ENCODE data around the gene SEC23A. TPM values are rescaled to one million over a fixed set of nuclear protein-coding genes. Genes with fewer than 3 reads are reported as not detected.
"Not testable (repeated sequence)": the region's sequence is repeated elsewhere in the genome, so short reads cannot be mapped to it uniquely, and the experiment has no call there.

SEC23A gene
- 86.0 TPM for total RNA-seq
- long read RNA-seq, full-length matches to known transcripts: 53 of 62 reads
- long read RNA-seq, partial matches to known transcripts: 6 of 62 reads
- long read RNA-seq, other reads (novel, unspliced or antisense): 3 of 62 reads

DNA sequence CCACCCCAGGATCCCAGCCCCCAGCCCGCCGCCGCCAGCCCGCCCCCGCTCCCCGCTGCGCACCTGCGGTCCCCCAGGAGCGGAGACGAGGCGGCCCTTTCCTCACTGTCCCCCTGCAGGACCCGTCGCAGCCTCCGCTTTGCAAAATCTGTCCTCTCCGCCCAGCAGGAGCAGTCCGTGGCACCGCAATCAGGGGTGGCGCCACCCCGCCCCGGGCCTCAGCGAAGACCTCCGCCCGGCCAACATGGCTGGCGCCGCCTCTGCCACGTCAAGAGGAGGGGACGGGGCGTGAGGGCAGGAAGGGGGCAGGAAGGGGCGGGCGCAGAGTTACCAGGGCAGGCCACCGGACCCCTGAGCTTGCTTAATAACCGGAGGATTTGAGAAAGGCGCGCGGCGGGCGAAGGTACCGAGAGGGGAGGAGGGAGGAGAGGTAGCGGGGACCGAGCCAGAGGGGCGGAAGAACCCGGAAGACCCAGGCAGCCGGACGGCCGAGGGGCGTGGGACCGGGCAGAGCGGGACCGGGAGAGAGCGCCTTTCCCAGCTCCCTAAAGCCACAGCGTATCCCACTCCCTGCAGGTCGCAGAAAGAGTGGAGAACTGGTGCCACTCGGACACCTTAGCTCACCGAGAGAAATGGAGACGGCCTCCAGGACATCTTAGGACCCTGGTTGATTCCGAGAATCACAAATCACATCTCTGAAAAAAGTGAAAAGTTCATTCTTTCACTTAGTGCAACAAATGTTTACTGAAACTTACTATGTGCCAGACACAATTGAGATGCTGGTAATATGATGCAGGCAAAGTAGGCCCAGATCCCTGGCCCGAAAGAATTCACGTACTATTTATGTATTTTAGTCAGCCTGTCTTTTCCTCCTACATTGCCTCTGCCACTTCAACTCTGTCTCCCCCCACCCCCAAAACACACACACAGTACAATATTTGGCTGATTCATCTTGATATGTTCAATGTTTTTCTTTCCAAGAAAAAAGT, at the start of gene SEC23A:
Gene SEC23A (minus strand): TSS at position 267 of the 989 bp plus-strand sequence. CDS start 7,117 bp downstream, outside the sequence.
- DNase-seq (ENCODE audit: missing footprints) (peak; percentile 97), ATAC-seq (peak; percentile 98)
- intact Hi-C loops (cut with DNase I): loop anchor here (2.0 kb wide), 1 partner anchor 330 kb away; the partner anchor contains the start of gene FBXO33

DNA sequence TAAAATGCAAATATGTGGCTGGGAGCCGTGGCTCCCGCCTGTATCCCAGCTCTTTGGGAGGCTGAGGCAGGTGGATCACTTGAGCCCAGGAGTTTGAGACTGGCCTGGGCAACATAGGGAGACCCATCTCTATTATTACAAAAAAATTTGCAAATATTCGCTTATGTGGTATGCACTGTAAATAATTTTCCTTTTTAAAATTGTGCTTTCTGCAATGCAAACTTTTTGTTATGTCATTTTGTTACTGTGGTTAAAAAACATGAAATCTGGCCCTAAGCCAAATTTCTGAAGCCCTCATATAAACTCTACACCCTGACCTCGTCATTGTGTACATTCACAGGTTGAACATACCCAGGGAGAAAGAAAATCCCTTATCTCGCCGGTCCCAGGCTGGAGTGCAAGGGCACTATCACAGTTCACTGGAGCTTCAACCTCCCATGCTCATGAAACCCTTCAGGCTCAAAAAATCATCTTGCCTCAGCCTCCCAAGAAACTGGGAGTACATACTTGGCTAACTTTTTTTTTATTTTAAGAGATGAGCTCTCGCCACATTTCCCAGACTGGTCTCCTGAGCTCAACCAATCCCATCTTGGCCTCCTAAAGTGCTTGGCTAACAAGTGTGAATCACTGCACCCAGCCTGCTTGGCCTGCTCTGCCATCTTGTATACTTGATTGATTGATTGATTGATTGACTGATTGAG, 42.4 kb upstream of the SEC23A start:
- intact Hi-C loops (cut with DNase I): no loop called here
- ATAC-seq: no peak
- DNase-seq (ENCODE audit: missing footprints): no peak

DNA sequence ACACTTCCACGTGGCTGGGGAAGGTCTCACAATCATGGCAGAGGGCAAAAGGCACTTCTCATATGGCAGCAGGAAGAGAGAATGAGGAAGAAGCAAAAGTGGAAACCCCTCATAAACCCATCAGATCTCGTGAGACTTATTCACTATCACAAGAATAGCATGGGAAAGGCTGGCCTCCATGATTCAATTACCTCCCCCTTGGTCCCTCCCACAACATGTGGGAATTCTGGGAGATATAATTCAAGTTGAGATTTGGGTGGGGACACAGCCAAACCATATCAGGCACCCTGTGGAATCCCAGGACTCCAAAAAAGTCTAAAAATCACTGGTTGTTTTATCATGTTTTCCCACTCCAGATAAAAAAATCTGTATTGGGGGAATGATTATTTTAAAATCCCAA, 40.2 kb upstream of the SEC23A start:
- DNase-seq (ENCODE audit: missing footprints); intact Hi-C loops (cut with DNase I); ATAC-seq: not testable (repeated sequence)

DNA sequence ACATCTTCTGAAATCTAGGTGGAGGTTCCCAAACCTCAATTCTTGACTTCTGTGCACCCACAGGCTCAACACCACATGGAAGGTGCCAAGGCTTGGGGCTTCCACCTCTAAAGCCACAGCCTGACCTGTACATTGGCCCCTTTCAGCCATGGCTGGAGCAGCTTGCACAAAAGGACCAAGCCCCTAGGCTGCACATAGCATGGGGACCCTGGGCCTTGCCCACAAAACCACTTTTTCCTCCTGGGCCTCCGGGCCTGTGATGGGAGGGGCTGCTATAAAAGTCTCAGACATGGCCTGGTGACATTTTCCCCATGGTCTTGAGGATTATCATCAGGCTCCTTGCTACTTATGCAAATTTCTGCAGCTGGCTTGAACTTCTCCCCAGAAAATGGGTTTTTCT, 38.6 kb upstream of the SEC23A start:
- ATAC-seq; intact Hi-C loops (cut with DNase I); DNase-seq (ENCODE audit: missing footprints): not testable (repeated sequence)

DNA sequence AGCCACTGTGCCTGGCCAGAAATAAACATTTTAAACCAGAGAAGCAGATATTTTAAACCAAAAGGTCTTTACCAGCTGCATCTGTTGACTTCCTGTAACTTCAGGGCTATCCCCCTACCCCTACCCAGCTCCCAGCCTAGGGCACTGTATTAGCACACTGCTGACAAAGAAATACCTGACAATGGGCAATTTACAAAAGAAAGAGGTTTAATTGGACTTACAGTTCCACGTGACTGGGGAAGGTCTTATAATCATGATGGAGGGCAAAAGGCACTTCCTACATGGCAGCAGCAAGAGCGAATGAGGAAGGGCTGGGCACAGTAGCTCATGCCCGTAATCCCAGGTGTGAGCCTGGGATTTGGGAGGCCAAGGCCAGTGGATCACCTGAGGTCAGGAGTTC, 37.1 kb upstream of the SEC23A start:
- DNase-seq (ENCODE audit: missing footprints) (no peak), ATAC-seq (no peak)
- intact Hi-C loops (cut with DNase I): no loop called here

DNA sequence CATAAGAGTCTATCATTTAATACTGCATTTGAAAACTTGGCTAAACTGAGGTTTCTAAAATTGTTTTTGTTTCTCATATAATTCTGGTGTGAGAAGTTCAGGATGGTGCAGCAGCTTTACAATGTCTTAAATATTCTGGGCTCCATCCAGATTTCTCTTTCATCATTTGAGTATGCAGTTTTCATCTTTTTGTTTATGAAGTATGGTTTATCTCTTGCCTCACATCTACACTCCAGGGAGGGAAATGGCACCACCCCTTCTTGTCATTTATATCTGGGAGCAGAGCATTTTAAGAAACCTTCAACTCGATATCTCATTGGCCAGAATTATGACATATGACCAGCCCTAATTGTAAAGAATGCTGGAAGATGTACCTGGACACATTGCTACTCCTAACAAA, 35.4 kb upstream of the SEC23A start:
- intact Hi-C loops (cut with DNase I): no loop called here
- ATAC-seq (no peak), DNase-seq (ENCODE audit: missing footprints) (no peak)

DNA sequence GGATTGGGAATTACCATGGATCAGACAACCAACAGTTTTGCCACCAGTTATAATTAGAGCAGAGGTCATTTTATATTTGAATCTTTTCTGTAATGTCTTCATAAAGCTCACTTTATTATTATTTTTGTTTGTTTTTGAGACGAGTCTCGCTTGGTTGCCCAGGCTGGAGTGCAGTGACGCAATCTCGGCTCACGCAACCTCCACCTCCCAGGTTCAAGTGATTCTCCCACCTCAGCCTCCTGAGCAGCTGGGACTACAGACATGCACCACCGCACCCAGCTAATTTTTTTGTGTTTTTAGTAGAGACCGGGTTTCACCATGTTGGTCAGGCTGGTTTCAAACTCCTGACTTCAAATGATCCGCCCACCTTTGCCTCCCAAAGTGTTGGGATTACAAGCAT, 34.8 kb upstream of the SEC23A start:
- DNase-seq (ENCODE audit: missing footprints); ATAC-seq; intact Hi-C loops (cut with DNase I): not testable (repeated sequence)

DNA sequence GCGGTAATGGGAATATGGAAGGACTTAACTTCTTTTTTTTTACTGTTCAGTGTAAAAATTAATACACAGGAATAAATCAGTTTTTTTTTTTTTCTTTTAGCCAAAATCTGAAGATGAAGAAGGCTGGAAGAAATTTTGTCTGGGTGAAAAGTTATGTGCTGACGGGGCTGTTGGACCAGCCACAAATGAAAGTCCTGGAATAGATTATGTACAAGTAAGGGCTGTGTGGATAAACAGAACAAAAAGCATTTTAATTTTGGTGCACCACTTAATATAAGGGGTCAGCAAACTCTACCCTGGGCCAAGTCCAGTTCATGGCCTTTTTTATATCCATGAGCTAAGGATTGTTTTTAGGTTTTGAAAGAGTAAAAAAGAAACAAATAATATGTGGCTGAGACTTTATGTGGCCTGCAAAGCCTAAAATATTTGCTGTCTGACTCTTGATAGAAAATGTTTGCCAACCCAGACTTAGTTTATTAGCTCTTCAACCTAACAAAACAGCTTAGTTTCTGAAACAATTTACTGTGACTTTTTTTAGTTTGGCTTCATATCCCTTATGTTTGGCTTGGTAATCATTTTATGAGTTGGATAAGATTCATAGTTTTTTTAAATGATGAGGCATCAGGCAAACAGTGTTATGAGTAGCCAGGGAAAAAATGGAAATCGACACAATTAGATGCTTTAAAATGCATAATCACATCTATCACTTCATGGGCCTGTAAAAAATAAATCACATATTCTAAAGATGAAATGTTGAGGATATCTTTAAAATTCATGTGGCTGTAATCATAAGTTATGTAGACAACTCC, 19.5 kb upstream of the SEC23A start:
- intact Hi-C loops (cut with DNase I): no loop called here
- ATAC-seq: no peak
- no peak for DNase-seq (ENCODE audit: missing footprints)

DNA sequence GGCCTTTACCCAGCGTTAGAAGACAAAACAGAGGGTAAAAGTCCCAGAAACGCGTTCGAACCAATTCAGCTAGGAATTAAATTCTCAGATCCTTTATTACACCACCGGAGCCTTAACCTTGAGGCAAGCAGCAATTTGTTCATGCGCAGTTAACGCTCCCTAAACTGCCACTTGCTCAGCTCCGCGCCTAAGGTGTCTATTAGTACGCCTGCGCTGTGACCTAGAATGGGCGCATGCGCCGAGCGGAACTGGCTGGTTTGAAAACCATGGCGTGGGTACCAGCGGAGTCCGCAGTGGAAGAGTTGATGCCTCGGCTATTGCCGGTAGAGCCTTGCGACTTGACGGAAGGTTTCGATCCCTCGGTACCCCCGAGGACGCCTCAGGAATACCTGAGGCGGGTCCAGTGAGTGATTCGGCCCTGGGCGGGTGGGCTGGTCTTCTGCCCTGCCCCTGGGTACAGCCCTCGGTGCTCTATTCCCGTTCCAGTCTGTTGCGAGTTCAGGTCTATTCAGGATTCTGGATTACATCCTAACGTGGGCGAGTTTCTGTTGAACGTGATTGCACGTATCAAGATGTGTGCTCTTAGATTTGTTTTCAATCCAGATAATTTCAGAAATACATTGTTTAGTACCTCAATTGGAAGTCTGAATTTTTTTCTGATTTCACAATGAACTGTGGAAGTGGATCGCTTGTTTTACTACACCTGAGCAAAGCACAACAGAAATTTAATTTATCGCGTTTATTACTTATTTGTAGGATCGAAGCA, 11.2 kb upstream of the SEC23A start, which contains the start of gene GEMIN2:
Gene GEMIN2 (plus strand): TSS at position 251 of the 766 bp plus-strand sequence. CDS start 16 bp downstream, at position 267.
- intact Hi-C loops (cut with DNase I): loop anchor here (5.0 kb wide), 3 partner anchors 58 to 253 kb away; partner anchors contain the start of gene TRAPPC6B
- ATAC-seq: peak; percentile 100
- DNase-seq (ENCODE audit: missing footprints): peak; percentile 98

DNA sequence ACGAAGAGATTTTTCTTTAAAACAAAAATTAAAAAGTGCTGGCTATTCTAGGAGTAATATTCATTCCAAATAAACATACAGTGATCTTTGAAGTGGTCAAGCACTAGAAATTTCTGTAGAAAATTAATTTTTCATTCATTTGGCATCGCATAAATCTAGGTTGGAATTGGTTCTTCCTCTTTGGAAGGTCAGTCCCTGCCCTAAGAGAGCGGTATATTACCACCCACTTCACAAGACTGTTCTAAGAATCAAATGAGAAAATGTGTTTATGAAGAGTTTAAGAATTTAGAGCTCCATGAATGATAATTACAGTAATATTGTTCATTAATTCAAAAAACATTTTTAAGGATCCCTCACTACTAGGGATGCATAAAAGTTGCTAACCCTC, 10.6 kb upstream of the SEC23A start:
- no peak for ATAC-seq
- intact Hi-C loops (cut with DNase I): loop anchor here (5.0 kb wide), 3 partner anchors 59 to 254 kb away; partner anchors contain the start of gene TRAPPC6B

DNA sequence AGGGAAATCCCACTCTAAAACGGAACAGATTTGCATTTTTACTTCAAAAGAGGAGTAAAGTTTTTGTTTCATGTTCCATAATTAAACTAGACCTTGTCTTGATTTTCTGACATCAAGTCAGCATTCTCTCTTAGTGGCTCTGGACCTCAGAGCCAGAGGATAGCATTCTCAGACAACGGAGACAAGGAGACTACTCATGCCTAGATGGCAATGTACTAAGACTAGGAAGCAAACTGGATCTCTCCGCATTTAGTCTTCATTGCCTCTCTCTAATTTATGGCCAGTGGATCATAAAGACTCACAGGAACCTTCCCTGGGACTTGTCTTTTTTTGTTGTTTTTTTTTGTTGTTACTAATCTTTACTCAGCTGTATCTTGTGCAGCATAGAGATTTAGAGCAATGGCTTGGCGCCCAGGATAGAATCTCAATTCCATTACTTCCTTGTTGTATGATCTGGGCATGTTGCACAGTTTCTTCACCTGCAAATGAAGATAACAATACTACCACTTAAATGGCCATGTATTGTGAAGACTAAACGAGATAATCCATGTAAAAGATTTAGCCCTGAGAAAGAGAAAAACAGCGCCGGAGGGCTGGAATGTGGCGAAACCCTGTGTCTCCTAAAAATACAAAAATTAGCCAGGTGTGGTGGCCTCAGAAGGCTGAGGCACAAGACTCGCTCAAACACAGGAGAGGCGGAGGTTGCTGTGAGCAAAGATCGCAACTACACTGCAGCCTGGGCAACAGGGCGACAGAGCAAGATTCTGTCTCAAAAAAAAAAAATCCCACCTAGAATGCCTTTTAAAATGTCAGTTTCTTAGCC, 7.1 kb upstream of the SEC23A start:
- no peak for DNase-seq (ENCODE audit: missing footprints)
- ATAC-seq: no peak
- intact Hi-C loops (cut with DNase I): loop anchor here (5.0 kb wide), 3 partner anchors 62 to 257 kb away; partner anchors contain the start of gene TRAPPC6B

More for the DNA sequence above, 10.6 kb upstream of the SEC23A start:
- no peak for DNase-seq (ENCODE audit: missing footprints)

DNA sequence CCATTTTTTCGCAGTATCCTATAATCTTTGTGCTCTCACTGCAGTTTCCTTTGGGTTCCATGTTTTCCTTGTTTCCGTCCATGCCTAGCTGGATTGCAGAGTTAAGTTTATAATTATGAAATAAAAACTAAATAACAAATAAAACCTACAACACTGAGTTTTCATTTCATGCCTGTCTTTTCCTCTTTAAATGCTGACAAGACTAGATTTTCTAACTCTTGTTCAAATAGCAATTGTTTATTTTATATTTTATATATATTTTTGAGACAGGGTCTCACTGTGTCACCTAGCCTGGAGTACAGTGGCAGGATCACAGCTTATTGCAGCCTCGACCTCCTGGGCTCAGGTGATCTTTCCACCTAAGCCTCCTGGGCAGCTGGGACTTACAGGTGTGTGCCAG, 5.8 kb upstream of the SEC23A start:
- intact Hi-C loops (cut with DNase I): no loop called here
- ATAC-seq (no peak), DNase-seq (ENCODE audit: missing footprints) (no peak)

DNA sequence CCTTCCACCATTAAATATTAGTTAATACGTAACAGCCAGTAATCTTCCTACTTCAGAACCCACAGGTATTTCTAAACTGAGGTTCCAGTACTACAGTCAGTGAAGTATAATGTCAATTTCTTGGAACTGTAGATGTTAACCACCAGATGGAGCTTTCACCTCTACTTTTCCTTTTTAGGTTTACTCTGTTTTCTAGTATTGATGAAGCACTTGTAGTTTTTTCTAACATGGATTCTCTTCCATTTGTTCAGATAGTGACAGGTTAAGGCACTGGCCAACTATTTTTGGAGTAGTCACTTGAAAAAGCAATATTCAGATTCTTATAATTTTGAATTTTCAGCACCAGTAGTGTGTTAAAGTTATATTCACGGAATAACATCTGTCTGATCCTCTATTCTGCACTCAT, 4.6 kb upstream of the SEC23A start:
- intact Hi-C loops (cut with DNase I): no loop called here
- ATAC-seq (no peak), DNase-seq (ENCODE audit: missing footprints) (no peak)

DNA sequence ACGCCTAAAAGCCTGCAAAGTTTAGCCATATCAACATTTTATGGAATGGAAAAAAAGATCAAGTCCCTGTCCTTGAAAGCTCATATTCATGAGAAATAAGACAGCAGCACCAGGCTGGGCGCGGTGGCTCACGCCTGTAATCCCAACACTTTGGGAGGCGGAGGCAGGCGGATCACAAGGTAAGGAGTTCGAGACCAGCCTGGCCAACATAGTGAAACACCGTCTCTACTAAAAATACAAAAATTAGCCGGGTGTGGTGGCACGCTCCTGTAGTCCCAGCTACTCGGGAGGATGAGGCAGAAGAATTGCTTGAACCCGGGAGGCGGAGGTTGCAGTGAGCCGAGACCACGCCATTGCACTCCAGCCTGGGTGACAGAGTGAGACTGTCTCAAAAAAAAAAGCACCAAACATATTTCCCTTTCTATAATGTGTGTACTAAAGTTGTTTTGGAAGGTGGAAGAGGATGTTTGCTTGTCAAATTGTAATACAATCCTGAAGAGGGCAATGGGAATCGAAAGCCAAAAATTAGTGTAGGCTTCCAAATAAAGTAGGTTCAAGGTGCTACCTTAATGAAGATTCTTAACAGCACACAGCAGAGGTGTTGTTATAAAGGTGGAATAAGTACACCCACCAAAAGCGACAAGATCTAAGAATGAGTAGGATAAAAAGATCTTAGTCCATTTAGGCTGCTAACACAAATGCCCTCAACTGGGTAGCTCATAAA, 1.2 kb upstream of the SEC23A start:
- ATAC-seq; intact Hi-C loops (cut with DNase I); DNase-seq (ENCODE audit: missing footprints): not testable (repeated sequence)

DNA sequence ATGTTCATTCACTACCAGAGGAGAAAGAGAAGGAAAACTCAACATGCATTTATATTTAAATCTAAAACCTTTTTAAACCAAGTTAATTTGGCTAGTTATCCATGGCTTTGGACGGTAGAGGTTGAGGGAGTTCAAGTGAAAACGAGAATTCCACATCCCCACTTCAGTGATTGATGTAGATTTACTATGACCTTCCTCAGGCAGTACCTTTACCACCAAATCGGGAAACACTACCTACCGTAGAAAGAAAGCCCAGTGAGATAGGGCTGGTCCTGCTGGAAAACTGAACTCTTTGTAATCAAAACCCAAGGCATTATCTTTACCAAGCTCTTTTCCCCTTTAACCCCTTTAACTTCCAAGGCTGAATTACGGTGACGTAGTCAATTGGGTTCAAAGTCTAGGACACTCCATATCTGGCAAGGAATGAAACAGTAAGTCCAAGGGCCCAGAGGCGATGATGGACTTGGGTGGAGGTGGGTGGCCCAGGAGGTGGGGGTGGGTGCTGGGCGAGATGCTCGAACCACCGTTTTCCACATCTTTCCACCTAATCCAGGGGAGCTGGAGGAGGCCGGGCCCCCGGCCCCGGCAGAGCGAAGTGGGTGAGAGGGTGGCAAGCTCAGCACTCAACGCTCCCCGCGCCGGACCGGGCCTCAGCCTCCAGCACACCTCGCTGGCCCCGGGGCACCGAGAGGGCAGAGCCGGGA, 618 bp downstream of the SEC23A start:
- DNase-seq (ENCODE audit: missing footprints) (no peak), ATAC-seq (peak; percentile 56)
- intact Hi-C loops (cut with DNase I): loop anchor here (2.0 kb wide), 1 partner anchor 330 kb away; the partner anchor contains the start of gene FBXO33

Data from Right ventricle myocardium inferior (tissue), 1 donor.